Stimulated activated CD8-positive, alpha-beta memory T cell treated with anti-CD3 and anti-CD28 coated beads, Interleukin-15, amount 100 ng/mL, for 48 hours (primary cell): Measurements from ENCODE around the gene PTPRE.
A peak's percentile ranks its signal among the peaks of the same experiment; 100 is the strongest.

Source experiments
- DNase-seq, 2 donors: peaks; one replicate each; pipeline ENCODE4 v3.0.0-alpha.2; 2020; ENCODE audit warnings: low read depth in 2 of 2

Gene PTPRE

DNA sequence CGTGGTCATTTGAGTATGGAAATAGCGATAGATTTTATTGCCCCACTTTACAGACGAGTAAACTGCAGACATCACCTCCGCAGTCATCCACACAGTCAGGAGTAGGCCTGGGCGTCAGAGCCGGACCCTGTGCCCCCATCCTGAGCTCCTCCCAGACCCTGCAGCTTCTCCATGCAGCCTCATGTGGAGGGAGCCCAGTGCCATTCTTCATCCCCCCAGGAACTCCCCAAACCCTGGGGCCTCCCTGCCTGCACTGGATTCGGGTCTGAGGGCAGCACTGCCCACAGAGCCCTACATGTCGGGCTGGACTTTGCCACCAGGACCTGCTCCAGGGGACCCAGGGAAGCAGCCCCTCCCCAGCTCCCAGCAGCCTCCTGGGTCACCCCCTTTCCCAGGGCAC lies 118.5 kb downstream of the PTPRE start:
- no peak for DNase-seq

DNA sequence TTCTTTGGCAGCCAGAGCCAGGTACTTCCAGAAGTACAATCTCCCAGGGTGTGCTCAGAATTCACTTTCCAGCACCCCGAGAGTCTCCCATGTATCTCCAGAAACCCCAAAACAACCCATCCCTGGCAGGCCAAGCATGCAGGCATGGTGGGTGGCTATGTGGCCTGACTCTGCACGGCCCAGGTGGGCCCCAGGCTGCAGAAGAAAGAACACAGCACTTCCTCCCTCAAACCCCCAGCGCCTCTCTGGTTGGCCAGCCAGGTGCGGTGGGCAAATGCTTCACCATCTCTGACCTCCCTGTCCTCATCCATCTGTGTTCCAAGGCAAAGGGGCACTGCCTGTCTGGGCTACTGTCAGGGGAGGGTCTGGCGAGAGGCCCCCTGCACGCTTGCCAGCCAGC lies 119.0 kb downstream of the PTPRE start:
- no peak for DNase-seq

DNA sequence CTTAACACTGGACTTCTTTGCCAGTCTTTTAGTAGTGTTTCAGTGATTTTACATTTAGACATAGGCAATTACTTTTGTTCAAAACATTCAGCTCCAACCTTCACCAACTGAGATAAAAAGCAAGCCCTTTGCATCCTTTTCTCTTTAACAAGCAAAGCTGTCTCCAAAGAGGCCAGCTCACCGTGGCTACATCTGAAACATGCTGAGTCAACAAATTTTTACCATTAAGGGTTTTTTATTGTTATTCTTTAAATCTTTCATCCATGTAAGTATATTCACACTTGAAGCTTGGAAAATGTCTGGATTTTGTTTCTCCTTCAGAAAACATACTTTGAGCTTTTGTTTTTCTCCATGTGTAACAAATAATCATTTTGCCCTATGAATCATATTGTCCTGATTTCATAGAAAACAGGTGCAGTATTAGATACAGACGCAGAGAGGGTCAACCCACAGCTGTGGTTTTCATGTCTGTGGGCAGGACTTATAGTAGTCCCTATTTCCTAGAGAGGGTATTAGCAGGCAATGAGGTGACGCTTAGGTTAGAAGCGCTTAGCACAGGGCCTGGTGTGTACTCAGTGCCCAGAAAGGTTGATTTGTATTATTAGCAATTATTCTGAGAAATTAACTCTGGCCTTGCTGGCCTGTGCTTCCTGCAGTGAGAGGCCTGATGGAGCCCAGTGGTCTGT lies 119.9 kb downstream of the PTPRE start:
- peak in 1 of 2 donors; percentile 50 for DNase-seq

DNA sequence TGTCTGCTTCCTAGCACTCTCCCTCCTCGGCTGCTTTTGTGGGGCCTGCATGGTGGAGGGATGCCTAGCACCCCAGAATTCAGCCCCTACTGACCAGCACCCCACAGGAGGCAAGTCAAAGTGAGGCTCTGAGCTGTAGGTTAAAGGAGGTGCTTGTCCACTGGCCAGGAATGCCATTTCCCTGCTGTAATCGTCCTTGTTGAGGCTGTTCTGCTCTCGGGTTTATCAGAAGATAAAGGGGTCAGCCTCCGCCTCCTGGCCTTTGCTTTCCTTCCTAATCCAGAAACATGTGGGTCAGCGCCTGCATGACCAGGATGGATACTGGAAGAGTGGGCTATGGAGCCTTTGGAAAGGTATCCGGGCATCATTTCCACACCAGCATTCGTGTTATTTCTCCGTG lies 120.4 kb downstream of the PTPRE start:
- no peak for DNase-seq

DNA sequence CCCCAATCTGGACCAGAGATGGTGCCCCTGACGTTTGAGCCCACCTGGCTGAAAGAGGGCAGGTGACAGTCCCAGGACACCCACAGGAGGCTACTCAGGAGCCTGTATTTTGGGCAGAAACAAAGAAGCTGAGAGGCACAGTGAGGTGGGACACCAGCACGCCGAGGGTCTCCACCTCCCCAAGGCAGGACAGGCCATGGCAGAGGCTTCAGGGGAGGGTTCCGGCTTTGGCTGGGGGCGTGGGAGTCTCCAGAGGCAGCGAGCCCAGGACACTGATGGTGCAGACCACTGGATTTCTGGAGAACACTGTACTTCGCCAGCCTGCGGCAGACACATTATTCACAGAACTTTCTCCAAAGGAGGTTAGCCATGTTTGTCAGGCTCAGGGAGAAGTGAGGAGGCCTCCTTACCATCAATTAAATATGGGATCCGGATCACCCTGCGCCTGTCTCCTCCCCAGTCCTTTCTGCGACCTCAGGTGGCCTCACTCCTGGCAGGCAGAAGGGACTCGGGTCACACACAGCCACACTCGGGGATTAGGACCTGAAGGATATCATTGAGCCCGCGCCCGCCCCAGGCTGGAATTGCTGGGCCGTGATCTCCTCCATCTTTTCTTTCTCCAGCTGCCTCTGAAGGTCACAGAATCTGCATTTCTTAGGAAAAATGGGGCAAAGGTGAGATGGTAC lies 121.1 kb downstream of the PTPRE start:
- no peak for DNase-seq

DNA sequence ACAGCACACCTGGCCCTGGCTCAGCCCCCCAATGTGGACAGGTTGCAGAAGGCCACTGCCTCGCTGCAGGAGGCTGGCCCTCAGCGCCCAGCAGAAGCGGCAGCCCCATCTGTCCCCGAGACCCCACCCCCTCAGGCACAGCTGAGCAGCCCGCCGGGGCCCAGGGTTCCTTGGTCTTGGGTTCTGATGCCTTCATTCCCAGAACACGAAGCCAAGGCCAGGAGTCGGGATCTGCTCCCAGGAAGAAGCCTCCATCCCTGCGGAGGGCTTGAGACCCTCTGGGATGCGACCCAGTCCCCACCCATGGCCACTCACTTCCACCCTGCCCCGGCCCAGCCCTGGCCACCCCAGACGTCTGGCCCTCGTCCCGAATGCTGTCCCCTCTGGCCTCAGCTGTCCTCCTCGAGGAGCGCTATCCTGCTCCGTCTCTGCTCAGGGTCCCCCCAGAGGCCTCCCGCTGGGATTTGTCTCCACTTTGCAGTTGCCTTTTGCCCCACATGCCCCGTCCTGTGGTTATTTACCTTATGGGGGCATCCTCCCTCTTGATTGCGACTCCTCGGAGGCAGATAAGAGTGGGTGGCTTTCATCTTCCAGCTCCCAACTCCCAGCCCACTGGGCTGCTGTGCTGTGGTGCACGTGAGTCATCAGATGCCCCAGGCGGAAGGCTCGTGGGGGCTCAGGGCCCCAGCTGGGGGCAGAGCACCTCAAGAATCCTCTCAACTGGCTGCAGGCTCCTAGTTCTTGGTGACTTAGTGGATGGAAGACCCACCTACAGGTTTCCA lies 121.8 kb downstream of the PTPRE start:
- peak; percentile 20 to 38 for DNase-seq

DNA sequence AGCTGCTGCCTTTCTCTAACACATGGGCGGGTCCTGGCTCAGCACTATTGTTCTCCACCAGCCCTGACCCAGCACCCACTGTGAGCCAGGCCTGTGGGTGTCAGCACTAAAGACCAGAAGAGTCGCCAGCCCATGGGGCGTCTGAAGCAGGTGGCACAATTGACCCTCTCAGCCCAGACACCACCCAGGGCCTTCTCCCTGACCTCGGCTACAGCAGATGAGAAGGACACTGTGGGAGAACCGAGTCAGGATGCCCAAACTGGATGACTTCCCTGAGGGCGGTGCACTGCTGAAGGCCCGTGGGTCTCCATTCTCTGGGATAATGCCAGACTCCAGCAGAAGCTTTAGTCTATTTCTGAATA lies 122.4 kb downstream of the PTPRE start:
- no peak for DNase-seq

DNA sequence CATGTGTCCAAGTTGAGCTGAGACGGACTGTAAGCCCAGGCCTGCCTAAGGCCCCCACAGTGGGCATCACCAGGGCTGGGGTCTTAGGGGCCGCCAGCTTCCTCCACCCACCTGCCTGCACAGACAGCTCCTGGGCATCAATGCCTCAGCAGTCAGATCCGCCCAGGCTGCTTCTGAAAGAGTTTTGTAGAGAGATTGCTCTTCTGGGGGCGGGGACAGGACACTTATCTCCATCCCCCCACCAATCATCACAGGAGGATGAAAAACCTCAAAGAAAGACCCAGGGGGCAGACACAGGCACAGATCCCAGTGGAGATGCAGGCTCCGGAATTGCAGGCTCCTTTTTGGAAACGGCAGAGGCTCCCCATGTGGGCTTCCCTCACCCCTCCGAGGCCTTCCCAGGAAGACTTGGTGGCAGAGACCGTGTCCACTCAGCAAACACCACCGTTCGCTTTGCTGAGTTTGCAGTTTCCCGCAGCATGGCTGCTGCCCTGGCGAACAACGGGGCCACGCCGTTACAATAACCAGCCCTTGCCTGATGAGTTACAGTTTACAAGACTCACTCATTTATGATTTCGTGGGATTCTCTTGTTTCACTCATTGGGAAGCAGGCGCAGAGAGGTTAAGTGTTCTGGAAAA lies 122.9 kb downstream of the PTPRE start:
- DNase-seq = no peak

DNA sequence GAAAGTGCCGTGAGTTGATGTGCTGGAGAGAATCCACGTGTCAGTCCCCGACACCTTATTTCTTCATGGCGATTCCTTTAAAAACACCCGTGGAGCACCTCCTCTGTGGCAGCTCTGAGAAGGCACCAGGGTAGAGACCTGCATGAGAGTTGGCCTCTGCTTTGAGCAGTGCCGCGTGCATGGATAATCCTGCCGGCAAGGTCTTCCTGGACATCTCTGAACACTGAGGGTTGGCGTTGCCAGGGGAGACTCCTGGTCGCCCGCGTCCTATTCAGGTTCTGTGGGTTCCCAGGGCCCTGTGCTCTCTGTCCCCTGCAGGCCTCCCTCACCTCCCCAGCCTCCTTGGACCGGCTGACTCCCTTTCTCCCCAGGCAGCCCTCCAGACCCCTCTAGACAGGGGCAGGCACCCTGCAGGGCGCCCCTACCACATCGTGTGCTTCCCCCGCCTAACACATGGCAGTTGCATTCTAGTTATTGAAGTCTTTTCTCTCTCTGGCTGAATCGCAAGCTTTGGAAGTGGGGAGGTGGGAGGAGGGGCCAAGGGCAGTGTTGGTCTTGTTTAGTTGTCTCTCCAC lies 123.7 kb downstream of the PTPRE start:
- no peak for DNase-seq

DNA sequence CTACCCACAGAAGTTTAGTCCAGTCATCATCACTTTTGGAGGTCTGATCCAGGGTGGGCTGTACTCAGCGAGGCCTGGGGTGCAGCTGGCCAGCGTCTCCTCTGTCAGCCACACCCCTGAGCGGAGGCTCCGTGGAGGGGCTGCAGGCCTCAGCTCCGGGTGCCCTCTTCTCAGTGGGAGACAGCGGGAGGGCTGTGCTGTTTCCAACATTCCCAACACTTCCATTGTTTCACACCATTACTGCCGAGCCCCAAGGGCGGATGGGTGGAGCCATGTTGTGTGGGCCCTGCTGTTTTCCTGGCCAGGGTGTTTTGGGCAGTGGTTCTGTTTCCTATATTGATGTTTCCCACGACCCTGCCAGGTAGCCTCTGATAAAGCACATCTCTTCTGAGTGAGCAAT lies 124.3 kb downstream of the PTPRE start:
- no peak for DNase-seq

DNA sequence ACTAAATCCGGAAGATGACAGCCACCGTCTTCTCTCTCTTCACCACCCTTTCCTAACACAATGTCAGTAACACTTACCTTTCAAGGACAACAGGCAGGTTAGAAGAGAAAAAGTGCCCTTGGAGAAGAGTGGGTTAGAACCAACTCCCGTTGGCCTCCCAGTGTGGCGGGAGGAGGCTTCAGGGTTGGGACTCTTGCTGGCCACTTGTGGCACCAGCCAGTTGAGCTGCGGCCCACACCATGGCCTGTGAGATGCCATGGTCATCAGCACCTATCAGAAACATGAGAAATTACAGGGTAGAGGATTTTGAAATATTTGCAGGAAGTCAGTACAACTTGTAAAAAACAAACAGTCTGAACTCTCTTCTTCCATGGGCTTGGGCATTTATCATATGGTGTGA lies 125.6 kb downstream of the PTPRE start:
- DNase-seq = no peak

DNA sequence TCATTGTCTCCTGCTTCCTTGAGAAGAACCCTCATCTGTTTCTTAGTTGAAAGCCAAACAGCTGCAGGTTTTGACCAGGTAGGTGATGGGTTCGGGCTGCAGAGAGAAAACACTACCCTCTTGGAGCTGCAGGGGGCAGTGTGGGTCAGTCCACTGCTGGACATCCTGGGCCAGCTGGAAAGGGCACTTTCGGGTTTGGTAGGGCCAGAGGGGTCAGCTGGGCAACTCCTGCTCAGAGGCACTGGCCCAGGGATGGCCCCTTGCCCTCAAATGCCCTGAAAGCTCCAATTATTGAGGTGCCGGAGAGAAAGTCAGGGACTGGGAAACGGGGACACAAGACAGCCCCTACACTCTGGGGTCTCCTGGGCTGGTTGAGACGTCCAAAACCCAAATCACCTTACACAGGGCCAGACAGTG lies 128.7 kb downstream of the PTPRE start:
- DNase-seq = peak; percentile 32 to 40

DNA sequence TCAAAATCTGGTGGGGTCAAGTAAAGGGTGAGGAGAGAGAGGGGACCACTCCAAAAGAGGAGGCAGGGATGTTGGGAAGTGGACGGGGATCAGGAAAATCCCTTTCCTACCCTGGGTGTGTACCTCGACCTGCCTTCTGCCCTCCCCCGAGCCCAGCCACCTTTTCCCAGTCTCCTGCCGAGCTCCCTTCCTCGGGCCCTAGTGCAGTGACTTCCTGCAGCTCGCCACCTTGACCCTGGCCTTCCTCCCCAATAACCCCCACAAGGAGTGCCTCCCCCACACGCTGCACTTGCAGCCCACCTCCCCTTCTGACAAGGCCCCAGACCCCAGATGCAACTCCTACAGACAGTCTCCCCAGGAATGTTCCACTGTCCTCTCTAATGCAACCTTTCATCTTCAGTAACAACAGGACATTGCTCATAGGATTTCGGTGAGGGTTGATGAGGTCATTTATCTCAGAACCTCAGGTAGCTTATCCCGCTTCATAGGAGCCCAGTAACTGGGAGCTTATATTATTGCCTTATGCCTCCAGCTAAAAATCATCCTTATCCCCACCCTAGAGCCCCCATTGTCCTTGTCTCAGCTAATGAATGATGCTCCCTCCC lies 129.2 kb downstream of the PTPRE start:
- DNase-seq = no peak

DNA sequence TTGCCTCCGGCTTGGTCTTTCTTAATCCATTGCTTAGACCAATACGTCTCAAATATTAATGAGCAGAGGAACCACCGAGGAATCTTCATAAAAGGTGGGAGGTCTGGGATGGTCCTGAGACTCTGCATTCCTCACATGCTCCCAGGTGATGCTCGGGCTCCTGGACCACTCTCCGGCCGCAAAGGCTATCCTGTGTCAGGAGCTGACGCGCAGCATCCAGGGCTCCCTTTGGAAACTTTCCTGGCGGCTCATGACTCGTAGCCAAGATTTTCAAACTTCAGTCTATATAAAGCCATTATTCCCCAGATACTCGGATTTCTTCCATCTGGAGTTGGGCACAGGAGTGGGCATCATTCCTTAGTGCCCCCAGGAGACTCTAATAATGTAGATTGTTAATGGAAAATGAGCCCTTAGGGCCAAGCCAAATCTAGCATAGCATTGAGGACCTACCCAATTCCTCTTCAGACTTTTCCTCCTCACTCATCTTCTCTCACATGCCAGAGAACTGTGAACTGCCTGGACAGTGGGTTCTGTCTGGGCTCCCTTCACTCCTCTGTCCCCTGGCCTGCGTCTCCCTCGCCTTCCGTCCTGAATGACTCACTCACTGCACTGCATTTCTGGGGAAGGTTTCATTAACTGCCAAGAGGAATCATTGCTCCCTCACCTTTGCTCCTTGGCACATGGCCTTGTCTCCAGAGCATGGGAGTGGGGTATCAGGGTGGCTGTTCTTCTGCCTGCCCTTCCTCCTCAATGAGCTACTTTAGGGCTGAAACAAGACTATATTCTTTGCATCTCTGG lies 130.0 kb downstream of the PTPRE start:
- DNase-seq = no peak

DNA sequence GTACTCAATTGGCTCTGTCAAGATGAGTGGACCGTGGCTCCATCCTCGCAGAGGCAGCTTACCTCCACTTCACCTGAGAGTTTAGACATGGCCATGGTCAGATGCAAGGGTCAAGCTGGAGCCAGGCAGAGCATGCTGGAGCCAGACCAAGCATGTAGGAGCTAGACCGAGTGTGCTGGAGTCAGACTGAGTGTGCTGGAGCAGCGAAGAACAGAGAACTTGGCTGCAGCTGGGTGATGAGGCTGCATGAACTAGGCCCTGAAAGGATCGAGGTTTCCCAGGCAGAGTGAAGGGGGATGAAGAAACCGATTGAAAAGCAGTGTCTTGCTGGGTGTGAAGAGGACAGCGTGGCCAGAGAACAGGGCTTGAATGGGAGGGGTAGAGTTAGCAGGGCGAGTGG lies 133.2 kb downstream of the PTPRE start:
- DNase-seq = no peak

DNA sequence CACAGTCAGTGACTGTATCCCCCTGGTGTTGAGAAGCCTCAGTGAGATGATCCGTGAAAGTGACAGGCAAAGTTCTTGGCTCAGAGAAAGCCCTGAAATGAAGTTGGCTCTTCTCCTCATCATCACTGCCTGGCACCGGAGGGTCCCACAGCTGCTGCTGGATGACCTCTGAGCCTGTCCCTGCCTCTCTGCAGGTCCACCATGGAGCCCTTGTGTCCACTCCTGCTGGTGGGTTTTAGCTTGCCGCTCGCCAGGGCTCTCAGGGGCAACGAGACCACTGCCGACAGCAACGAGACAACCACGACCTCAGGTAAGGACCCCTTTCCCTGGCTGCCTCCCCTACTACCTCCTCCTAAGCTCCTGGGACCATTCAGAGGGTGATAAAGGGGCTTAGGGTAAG lies 133.8 kb downstream of the PTPRE start:
- DNase-seq = no peak

DNA sequence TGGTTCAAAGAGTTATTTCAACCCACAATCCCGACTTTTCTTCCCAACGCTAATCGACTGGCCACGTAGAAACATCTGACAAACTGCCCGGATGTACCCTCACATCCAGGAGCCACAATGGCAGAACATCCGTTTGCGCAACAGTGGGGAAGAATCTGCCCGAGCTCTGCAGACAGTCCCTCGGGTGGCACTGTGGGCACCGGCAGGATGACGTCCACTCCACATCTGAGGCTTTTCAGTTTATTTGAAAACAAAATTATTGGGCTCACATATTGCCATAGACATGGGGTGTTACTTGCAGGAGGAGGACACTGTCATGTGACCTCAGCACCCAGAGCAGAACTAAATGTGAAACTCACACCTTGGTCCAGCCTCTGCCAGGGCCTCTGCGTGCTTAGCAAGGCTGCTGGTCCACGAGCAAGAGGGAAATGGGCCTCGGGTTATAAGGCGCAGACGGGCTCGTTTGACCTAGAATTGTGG lies 135.3 kb downstream of the PTPRE start:
- no peak for DNase-seq

DNA sequence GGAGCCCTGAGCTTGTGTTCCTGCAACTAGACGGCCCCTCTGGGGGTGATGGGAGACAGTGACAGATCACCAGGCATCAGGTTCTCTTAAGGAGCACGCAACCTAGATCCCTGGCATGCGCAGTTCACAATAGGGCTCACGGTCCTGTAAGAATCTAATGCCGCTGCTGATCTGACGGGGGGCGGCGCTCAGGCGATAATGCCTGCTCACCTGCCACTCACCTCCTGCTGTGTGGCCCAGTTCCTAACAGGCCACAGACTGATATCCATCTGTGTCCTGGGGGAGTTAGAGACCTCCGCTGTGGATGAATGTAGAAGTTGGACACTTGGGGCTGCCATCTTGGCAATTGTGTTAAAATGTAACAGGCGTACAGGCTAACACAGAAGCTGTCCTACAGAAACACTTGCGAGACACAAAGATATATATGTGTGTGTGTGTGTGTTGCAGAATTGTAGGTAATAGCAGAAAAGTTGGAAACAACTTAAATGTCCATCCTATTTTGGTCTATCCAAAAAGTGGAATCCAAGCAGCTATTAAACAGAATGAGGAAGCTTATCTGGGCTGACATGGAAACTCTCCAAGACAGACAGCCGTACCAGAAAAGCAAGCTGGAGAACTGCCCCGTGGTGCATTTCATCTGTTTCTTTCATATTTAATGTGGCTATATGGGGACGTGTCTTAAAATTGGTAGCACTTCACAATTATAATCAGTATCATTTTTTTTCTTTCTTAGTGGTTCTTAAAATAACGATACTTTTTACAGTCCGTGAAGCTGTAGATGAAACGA lies 136.5 kb downstream of the PTPRE start:
- no peak for DNase-seq

DNA sequence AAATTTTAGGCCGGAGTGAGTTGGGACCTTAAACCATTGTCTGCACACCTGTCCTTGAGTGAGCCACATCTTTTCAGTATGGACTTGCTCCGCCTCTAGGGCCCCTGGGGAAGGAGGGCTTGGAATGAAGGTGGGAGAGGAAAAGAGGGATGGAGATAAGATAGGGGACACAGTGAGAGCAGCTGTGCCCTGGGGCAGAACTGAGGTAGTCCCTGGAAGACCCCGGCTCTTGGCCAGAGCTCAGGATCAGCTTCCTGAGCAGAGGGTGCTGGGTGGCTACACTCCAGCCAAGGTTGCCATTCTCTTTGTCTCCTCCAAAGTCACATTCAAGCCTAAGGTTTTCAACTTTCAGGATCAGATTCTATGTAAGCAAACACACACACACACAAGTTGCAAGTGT lies 137.3 kb downstream of the PTPRE start:
- no peak for DNase-seq
